GM10266 (cell line): ENCODE measurements around the gene INPP5A.

Experiments used
- DNase-seq: peaks from one replicate; pipeline ENCODE4 v3.0.0; 2012; ENCODE audit errors: extremely low spot score
- CTCF ChIP-seq: IDR thresholded peaks from 2 replicates; pipeline ENCODE4 v1.5.1; 2012; ENCODE audit warnings: mild to moderate bottlenecking, low read depth; ENCODE audit not compliant: control insufficient read depth, insufficient read depth; ENCODE audit errors: missing control alignments

Gene INPP5A

GRCh38 chr10:132826524-132827422, 289.2 kb downstream of the INPP5A start:
- no peak for DNase-seq
- TF ChIP-seq CTCF, result no peak

DNA sequence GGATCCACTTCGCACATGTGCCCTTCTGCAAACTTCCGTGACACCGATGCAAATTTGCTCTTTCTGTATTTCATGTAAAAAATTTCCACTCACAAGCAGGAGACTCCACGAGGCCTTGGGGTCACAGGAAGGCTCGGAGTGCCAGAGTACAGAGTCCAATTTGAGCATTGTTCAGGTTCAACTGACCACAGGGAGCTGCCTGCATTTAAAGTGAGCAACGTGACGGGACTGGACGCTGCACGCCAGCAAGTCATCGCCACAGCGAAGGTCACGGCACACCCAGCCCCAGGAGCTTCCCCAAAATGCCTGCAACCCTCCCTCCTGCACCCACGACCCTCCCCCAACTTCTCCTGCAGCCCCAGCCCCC, 289.8 kb downstream of the INPP5A start:
- no peak for DNase-seq
- no peak for TF ChIP-seq CTCF

DNA sequence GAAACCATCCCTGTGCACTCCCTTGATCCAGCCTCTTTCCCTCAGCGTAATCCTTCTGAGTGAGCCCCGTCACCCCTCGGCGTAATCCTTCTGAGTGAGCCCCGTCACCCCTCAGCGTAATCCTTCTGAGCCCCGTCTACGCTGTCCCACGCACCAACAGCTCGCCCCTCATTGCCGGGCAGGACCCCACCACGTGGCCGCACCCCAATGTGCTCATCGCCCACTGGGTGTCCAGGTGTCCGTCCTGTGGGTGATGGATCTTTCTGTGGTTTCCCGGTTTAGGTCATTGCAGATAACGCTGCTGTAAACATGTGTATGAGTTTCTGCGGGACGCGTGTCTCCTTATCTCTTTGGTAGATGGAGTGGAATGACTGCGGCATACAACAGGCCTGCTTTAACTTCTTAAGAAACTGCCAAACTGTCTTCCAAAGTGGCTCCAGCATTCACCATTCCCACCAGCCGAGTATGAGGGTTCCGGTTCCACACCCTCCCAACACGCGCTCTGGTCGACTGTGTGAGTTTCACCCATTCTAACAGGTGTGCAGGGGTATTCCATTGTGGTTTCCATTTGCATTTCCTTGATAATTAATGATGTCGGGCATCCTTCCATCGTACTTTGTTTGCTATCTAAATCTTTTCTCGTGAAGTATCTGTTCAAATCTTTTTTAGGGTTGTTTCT, 290.4 kb downstream of the INPP5A start:
- no peak for TF ChIP-seq CTCF
- no peak for DNase-seq

DNA sequence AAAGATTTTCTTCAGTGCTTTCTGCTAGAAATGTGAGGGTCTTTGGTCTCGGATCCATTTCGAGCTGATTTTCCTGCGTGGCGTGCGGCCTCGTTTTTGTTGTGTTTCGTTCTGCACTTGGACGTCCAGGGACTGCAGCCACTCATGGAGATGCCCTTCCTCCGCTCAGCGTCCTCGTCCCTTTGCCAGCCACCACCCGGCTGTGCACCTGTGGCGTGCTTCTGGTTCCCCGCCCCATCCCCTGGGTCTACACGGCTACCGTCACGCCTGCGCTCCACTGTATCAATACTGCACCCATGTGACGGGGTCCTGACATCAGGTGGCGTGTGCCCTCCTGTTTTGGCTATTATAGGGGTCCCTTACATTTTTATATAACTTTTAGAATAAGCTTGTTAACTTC, 291.1 kb downstream of the INPP5A start:
- TF ChIP-seq CTCF, result no peak
- no peak for DNase-seq

DNA sequence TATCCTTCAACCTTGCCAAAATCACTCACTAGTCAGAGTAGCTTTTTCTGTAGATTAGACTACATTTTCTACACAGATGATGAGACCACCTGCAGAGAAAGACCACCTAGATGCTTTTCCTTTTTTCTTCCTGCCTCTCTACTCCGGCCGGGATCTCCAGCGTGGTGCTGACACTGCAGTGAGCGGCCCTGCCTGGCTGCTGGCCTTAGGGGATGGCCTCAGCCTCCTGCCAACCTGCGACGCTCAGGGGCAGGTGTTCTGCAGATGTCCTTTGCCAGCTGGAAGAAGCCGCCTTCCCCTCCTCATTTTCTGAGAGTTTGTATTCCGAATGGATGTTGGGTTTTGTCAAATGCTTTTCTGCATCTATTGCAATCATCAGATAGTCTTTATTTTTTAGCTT, 291.8 kb downstream of the INPP5A start:
- DNase-seq, result no peak
- no peak for TF ChIP-seq CTCF

- TF ChIP-seq CTCF, result no peak
- no peak for DNase-seq
Measured at GRCh38 chr10:132832186-132832969, 294.8 kb downstream of the INPP5A start.
